GM21825 (cell line): ENCODE data around the gene LPIN1.
"Not testable (repeated sequence)": the region's sequence is repeated elsewhere in the genome, so short reads cannot be mapped to it uniquely, and the experiment has no call there.

Experiments
- ATAC-seq: cut with Tn5 transposase; IDR thresholded peaks from one replicate; pipeline ENCODE4 v1.9.1; 2021; ENCODE audit warnings: mild to moderate bottlenecking, moderate library complexity; ENCODE audit not compliant: unreplicated experiment

LPIN1 gene

GRCh38 chr2:11743846-11744553, 2.4 kb upstream of the LPIN1 start:
- peak; percentile 52 for ATAC-seq

- ATAC-seq: no peak
These were observed 1.6 kb upstream of the LPIN1 start for GRCh38 chr2:11744631-11745394.

GRCh38 chr2:11745613-11746375, 638 bp upstream of the LPIN1 start:
- ATAC-seq: no peak

- ATAC-seq: no peak
These were observed 501 bp downstream of the LPIN1 start for GRCh38 chr2:11746807-11747459.

GRCh38 chr2:11748018-11748860, 1.8 kb downstream of the LPIN1 start:
- no peak for ATAC-seq

GRCh38 chr2:11748861-11749645, 2.6 kb downstream of the LPIN1 start:
- ATAC-seq: no peak

GRCh38 chr2:11749646-11750349, 3.4 kb downstream of the LPIN1 start:
- no peak for ATAC-seq

GRCh38 chr2:11750422-11750821, 4.0 kb downstream of the LPIN1 start:
- peak; percentile 34 for ATAC-seq

- no peak for ATAC-seq
These were observed 4.5 kb downstream of the LPIN1 start for GRCh38 chr2:11750917-11751316.

- ATAC-seq: no peak
These were observed 6.5 kb downstream of the LPIN1 start for GRCh38 chr2:11752906-11753305.

GRCh38 chr2:11753452-11753885, 7.0 kb downstream of the LPIN1 start:
- peak; percentile 79 for ATAC-seq

- peak; percentile 27 for ATAC-seq
These were observed 7.7 kb downstream of the LPIN1 start for GRCh38 chr2:11753886-11754699.

- no peak for ATAC-seq
These were observed 8.2 kb downstream of the LPIN1 start for GRCh38 chr2:11754700-11755015.

- ATAC-seq: no peak
These were observed 10.7 kb downstream of the LPIN1 start for GRCh38 chr2:11757101-11757500.

- ATAC-seq: no peak
These were observed 11.8 kb downstream of the LPIN1 start for GRCh38 chr2:11758187-11758586.

- no peak for ATAC-seq
These were observed 12.2 kb downstream of the LPIN1 start for GRCh38 chr2:11758647-11759046.

- ATAC-seq: not testable (repeated sequence)
These were observed 12.9 kb downstream of the LPIN1 start for GRCh38 chr2:11759182-11759975.
